ENCODE results near the gene MED15.

GRCh38 chr22:20636945-20637344, 129.5 kb downstream of the MED15 start:
- TF ChIP-seq TAF1 (IDR thresholded peaks at IDR 0.05; ENCODE audit: low read depth, low read length), result no peak
- no peak for TF ChIP-seq SPI1 (IDR thresholded peaks at IDR 0.05; ENCODE audit: low read depth, low read length)
- TF ChIP-seq POLR2AphosphoS5 (IDR thresholded peaks at IDR 0.05; ENCODE audit: low read depth, low read length), result no peak
- no peak for TF ChIP-seq POLR2A (IDR thresholded peaks at IDR 0.05; ENCODE audit: low read depth, low read length)
- TF ChIP-seq PAX5 (IDR thresholded peaks at IDR 0.05; ENCODE audit: insufficient read depth, low read length, severe bottlenecking), result no peak
- no peak for TF ChIP-seq POU2F2 (IDR thresholded peaks at IDR 0.05; ENCODE audit: low read depth, low read length)
